PFSK-1 (cell line): ENCODE measurements around the gene CNOT8.

Experiments used
- FOXP2 ChIP-seq: optimal IDR thresholded peaks from 2 replicates; pipeline ENCODE3; 2011; ENCODE audit warnings: borderline replicate concordance, control low read depth, inconsistent platforms; ENCODE audit not compliant: insufficient read depth; ENCODE audit errors: extremely low read length, extremely low read depth
- POLR2AphosphoS5 ChIP-seq: IDR thresholded peaks from 2 replicates; pipeline ENCODE4 v1.6.1; 2012; ENCODE audit warnings: low read depth, mild to moderate bottlenecking, control low read depth, low read length, moderate library complexity
- SIN3A ChIP-seq: IDR thresholded peaks from 2 replicates; pipeline ENCODE4 v1.6.1; 2012; ENCODE audit warnings: mild to moderate bottlenecking, low read length, moderate library complexity, borderline replicate concordance; ENCODE audit not compliant: insufficient read depth
- TAF1 ChIP-seq: IDR thresholded peaks from 2 replicates; pipeline ENCODE4 v1.6.1; 2012; ENCODE audit warnings: low read length, control low read depth, borderline replicate concordance; ENCODE audit not compliant: insufficient read depth
- TF ChIP-seq, protein P1 (sequence below), 2 experiments: IDR thresholded peaks; 2 replicates each; pipeline versions ENCODE4 v1.6.1 to v1.8.0; 2011 to 2012; ENCODE audit warnings: low read depth in 2 of 2, low read length in 2 of 2, control low read depth in 1 of 2, inconsistent platforms in 1 of 2, mild to moderate bottlenecking in 1 of 2, moderate library complexity in 1 of 2; ENCODE audit not compliant: insufficient read depth in 1 of 2

Gene CNOT8

GRCh38 chr5:154923441-154924430 lies 65.3 kb downstream of the CNOT8 start:
- TF ChIP-seq, protein P1, sequence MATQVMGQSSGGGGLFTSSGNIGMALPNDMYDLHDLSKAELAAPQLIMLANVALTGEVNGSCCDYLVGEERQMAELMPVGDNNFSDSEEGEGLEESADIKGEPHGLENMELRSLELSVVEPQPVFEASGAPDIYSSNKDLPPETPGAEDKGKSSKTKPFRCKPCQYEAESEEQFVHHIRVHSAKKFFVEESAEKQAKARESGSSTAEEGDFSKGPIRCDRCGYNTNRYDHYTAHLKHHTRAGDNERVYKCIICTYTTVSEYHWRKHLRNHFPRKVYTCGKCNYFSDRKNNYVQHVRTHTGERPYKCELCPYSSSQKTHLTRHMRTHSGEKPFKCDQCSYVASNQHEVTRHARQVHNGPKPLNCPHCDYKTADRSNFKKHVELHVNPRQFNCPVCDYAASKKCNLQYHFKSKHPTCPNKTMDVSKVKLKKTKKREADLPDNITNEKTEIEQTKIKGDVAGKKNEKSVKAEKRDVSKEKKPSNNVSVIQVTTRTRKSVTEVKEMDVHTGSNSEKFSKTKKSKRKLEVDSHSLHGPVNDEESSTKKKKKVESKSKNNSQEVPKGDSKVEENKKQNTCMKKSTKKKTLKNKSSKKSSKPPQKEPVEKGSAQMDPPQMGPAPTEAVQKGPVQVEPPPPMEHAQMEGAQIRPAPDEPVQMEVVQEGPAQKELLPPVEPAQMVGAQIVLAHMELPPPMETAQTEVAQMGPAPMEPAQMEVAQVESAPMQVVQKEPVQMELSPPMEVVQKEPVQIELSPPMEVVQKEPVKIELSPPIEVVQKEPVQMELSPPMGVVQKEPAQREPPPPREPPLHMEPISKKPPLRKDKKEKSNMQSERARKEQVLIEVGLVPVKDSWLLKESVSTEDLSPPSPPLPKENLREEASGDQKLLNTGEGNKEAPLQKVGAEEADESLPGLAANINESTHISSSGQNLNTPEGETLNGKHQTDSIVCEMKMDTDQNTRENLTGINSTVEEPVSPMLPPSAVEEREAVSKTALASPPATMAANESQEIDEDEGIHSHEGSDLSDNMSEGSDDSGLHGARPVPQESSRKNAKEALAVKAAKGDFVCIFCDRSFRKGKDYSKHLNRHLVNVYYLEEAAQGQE (IDR thresholded peaks at IDR 0.05; ENCODE audit: insufficient read depth in 1 of 2, low read depth in 2 of 2, low read length in 2 of 2) = no peak
- no peak for TF ChIP-seq POLR2AphosphoS5
- no peak for TF ChIP-seq SIN3A
- TF ChIP-seq FOXP2 = no peak
- TF ChIP-seq TAF1 = no peak
